K562 (cell line): ENCODE data around the gene ZBTB2. TPM values are rescaled to one million over a fixed set of nuclear protein-coding genes. Genes with fewer than 3 reads are reported as not detected.

Experiments
- ARID1B ChIP-seq: fragments of 450-650 bp; IDR thresholded peaks from 2 replicates; pipeline ENCODE4 v1.6.1; 2016; ENCODE audit warnings: antibody characterized with exemption, mild to moderate bottlenecking, inconsistent platforms
- CREB1 ChIP-seq, 2 experiments: sonication (generic) in 1 of 2; formaldehyde crosslinking in 1 of 2; IDR thresholded peaks; 2 replicates each; pipeline versions ENCODE4 v1.6.1 to v1.8.0; 2012 to 2022; ENCODE audit warnings: inconsistent platforms in 1 of 2, mild to moderate bottlenecking in 1 of 2, missing genetic modification reagents in 1 of 2, moderate library complexity in 1 of 2
- HMGN3 ChIP-seq: IDR thresholded peaks from 2 replicates; pipeline ENCODE4 v1.6.1; 2011; ENCODE audit warnings: borderline replicate concordance, low read depth, mild to moderate bottlenecking, mixed read lengths, low read length; ENCODE audit not compliant: insufficient read length; ENCODE audit errors: extremely low read depth
- JUNB ChIP-seq: fragments of 450-650 bp; formaldehyde crosslinking; conservative IDR thresholded peaks from 2 replicates; pipeline ENCODE4 v1.4.0; 2020; ENCODE audit warnings: mild to moderate bottlenecking
- KDM2B ChIP-seq: fragments of 250-450 bp; sonication (Bioruptor Pico); IDR thresholded peaks from 2 replicates; pipeline ENCODE4 v1.8.0; 2021; ENCODE audit warnings: mild to moderate bottlenecking, moderate library complexity
- MYC ChIP-seq, 2 experiments: fragments of 250-450 bp in 1 of 2; sonication (Bioruptor Pico) in 1 of 2; IDR thresholded peaks; 2 replicates each; pipeline versions ENCODE4 v1.5.1 to v1.6.1; 2012 to 2021; ENCODE audit warnings: low read depth in 2 of 2, borderline replicate concordance in 1 of 2, improper control_type of control experiment in 1 of 2, low read length in 1 of 2, mild to moderate bottlenecking in 1 of 2, moderate library complexity in 1 of 2
- NELFE ChIP-seq: IDR thresholded peaks from 2 replicates; pipeline ENCODE4 v1.6.1; 2011; ENCODE audit warnings: mild to moderate bottlenecking; ENCODE audit not compliant: insufficient read depth, insufficient read length
- POLR3A ChIP-seq: IDR thresholded peaks from 2 replicates; pipeline ENCODE4 v1.6.1; 2011; ENCODE audit warnings: borderline replicate concordance, mild to moderate bottlenecking, moderate library complexity; ENCODE audit not compliant: insufficient read length, insufficient read depth; ENCODE audit errors: extremely low read depth
- SNRNP70 ChIP-seq: fragments of 200-400 bp; formaldehyde crosslinking; optimal IDR thresholded peaks from 2 replicates; pipeline ENCODE3; 2017; ENCODE audit warnings: low read depth, low read length
- SREBF1 ChIP-seq: fragments of 150-350 bp; IDR thresholded peaks from 2 replicates; pipeline ENCODE4 v1.6.1; 2014; ENCODE audit warnings: antibody characterized with exemption, low read depth, low read length, borderline replicate concordance
- SRSF7 ChIP-seq: fragments of 200-400 bp; formaldehyde crosslinking; optimal IDR thresholded peaks from 2 replicates; pipeline ENCODE3; 2017; ENCODE audit warnings: mild to moderate bottlenecking, low read depth, low read length
- STAT5B ChIP-seq: fragments of 250-450 bp; sonication (Bioruptor Pico); IDR thresholded peaks from 2 replicates; pipeline ENCODE4 v1.8.0; 2021; ENCODE audit warnings: mild to moderate bottlenecking, inconsistent platforms
- ZNF12 ChIP-seq: sonication (generic); formaldehyde crosslinking; IDR thresholded peaks from 2 replicates; pipeline ENCODE4 v1.4.0; 2020; ENCODE audit warnings: mild to moderate bottlenecking, missing genetic modification reagents
- ZNF124 ChIP-seq: sonication (generic); formaldehyde crosslinking; IDR thresholded peaks from 2 replicates; pipeline ENCODE4 v1.8.1; 2022; ENCODE audit warnings: missing genetic modification reagents
- ZNF165 ChIP-seq: fragments of 250-450 bp; sonication (Bioruptor Pico); IDR thresholded peaks from 2 replicates; pipeline ENCODE4 v1.4.0; 2020; ENCODE audit warnings: borderline replicate concordance
- ZNF408 ChIP-seq: fragments of 250-450 bp; sonication (Bioruptor Pico); IDR thresholded peaks from 2 replicates; pipeline ENCODE4 v1.4.0; 2020; ENCODE audit warnings: low read depth, mild to moderate bottlenecking, moderate library complexity
- ZNF507 ChIP-seq: conservative IDR thresholded peaks from 2 replicates; pipeline ENCODE4 v1.6.1; 2017; ENCODE audit warnings: missing genetic modification characterization, missing compliant biosample characterization
- ZNF77 ChIP-seq: fragments of 250-450 bp; sonication (Bioruptor Pico); IDR thresholded peaks from 2 replicates; pipeline ENCODE4 v1.5.0; 2020
- ZZZ3 ChIP-seq: fragments of 450-650 bp; IDR thresholded peaks from 2 replicates; pipeline ENCODE4 v1.6.1; 2016; ENCODE audit warnings: antibody characterized with exemption, mild to moderate bottlenecking, moderate library complexity
- polyA plus RNA-seq, 8 experiments: library from polyadenylated mRNA; depleted of rRNA in 4 of 8; stranded (reverse) in 5 of 8; unstranded in 3 of 8; fragments of >200 nt; fragmentation: Nextera tagmentation in 2 of 8; fragmentation: Illumina TruSeq in 1 of 8; extraction: Ambion mirVana in 2 of 8; extraction: Trizol in 1 of 8; gene quantifications; 2 replicates each; pipeline versions ENCODE4 v1.2.1 to v1.2.3, GENCODE V29; 2011 to 2014; ENCODE audit warnings: inconsistent platforms in 1 of 8, missing spikeins in 1 of 8
- total RNA-seq, 7 experiments: library from RNA; depleted of rRNA in 6 of 7; stranded (reverse); fragments of >200 nt in 6 of 7; fragmentation: Illumina TruSeq in 2 of 7; extraction: Trizol in 2 of 7; gene quantifications; 2 replicates each; pipeline versions ENCODE4 v1.2.1 to v1.2.3, GENCODE V29; 2011 to 2021; ENCODE audit warnings: low replicate concordance in 1 of 7
- TF ChIP-seq, protein P1 (sequence below): fragments of 250-450 bp; sonication (Bioruptor Pico); IDR thresholded peaks from 2 replicates; pipeline ENCODE4 v1.8.0; 2022; ENCODE audit warnings: moderate library complexity, mild to moderate bottlenecking, inconsistent platforms
- TF ChIP-seq, protein P2 (sequence below): fragments of 250-450 bp; sonication (Bioruptor Pico); IDR thresholded peaks from 2 replicates; pipeline ENCODE4 v1.5.0; 2021; ENCODE audit warnings: mild to moderate bottlenecking, moderate library complexity
- TF ChIP-seq, protein P3 (sequence below): fragments of 250-450 bp; sonication (Bioruptor Pico); IDR thresholded peaks from 2 replicates; pipeline ENCODE4 v1.5.0; 2020; ENCODE audit warnings: mild to moderate bottlenecking, borderline replicate concordance

The ZBTB2 gene
- total and polyA plus RNA-seq, 9 of the 15 experiments (the other 6 are each of a cell fraction or from before 2014, with no cell fraction given) = 5.1 to 26.2 (median 16.4) TPM

DNA sequence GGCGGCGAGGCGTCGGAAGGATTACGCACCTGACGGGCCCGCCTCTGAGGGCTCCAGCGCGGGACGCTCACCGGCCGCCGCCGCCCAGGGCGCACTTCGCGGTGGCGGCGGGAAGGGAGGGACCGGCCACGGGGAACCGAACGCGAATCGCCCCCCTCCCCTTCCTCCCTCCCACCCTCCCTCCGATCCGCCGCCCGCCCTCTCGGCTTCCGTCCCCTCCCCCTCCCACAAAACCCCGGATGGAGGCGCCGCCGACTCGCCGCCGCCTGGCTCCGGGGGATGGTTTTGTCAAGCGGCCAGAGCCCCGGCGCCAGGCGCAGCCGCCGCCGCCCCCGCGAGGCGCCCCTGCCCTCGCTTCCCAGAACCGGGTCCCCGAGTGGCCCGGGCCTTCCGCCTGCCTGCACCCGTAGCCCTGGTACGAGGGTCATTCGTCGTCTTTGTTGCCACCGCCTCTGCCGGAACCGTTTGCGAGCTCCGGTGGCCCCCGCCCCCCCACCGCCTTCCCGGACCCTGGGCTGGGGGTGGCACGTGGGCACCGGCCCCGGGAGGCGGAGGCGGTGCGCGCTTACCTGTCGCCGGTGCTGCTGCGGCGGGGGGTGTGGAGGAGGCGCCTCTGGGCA is 398 bp downstream of the ZBTB2 start (continued):
- TF ChIP-seq HMGN3 (peak; percentile 4), ZNF165 (no peak), JUNB (no peak), STAT5B (no peak), POLR3A (no peak), ZNF77 (CRISPR knock-in tag) (no peak), ZNF507 (tag) (no peak), ZNF12 (CRISPR knock-in tag) (no peak), CREB1 (IDR thresholded peaks at IDR 0.05) (no peak; the same call in 1 of the 2 replicates), CREB1 (CRISPR knock-in tag; IDR thresholded peaks at IDR 0.05) (no peak), SREBF1 (no peak), NELFE (no peak), ZNF124 (CRISPR knock-in tag) (no peak), MYC (IDR thresholded peaks at IDR 0.05; ENCODE audit: low read depth, low read length) (no peak), MYC (CRISPR knock-in tag; IDR thresholded peaks at IDR 0.05; ENCODE audit: borderline replicate concordance, low read depth) (no peak), SRSF7 (no peak), ZNF408 (no peak), ZZZ3 (no peak), ARID1B (no peak), KDM2B (CRISPR knock-in tag) (peak; percentile 83), SNRNP70 (no peak)
- TF ChIP-seq, protein P1, sequence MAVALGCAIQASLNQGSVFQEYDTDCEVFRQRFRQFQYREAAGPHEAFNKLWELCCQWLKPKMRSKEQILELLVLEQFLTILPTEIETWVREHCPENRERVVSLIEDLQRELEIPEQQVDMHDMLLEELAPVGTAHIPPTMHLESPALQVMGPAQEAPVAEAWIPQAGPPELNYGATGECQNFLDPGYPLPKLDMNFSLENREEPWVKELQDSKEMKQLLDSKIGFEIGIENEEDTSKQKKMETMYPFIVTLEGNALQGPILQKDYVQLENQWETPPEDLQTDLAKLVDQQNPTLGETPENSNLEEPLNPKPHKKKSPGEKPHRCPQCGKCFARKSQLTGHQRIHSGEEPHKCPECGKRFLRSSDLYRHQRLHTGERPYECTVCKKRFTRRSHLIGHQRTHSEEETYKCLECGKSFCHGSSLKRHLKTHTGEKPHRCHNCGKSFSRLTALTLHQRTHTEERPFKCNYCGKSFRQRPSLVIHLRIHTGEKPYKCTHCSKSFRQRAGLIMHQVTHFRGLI = no peak
- TF ChIP-seq, protein P2, sequence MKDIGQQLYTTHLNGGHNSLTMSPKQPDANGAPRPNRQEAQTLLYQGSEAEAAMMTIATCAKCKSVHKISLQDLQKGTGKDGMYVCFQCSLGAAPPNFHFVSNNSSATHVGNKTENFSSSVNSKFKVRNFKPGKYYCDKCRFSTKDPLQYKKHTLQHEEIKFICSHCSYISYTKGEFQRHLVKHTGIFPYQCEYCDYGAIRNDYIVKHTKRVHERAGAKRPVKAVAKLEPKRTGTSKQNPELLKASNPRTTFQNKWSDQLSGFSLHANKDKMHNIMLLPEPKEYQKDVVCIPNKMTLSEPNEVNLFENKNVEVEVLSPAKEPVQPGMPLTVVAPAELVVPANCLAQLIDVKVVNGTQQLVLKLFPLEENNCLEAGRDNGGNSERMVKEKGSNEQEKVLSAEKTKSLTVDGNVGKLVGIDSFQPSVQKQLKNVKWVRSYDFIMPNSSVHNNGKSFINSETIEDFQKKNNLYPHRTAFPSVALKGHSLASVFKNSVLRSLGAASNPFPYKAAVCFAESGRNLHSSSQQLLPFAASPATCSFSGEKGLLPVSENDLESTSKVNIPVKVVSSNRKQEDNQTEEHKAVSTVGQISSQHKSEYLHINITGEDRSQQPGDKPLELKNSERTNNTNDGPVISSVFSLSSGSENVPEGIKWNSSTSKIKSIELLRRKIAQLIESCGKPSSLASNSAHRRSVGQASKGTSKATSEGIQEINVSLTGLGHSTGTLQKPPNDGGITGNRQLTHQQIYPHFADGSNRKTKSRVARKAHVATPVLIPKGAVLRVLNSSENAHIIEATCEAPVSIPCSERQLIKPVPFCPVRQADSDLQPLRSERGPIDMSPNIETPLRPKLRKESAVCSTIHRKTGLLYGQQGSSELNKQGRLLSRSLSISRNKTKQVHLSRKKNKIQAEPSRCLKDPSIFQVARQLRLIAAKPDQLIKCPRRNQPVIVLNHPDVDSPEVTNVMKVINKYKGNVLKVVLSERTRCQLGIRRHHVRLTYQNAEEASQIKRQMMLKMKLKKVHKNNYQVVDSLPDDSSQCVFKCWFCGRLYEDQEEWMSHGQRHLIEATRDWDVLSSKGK (CRISPR knock-in tag) = no peak
- TF ChIP-seq, protein P3, sequence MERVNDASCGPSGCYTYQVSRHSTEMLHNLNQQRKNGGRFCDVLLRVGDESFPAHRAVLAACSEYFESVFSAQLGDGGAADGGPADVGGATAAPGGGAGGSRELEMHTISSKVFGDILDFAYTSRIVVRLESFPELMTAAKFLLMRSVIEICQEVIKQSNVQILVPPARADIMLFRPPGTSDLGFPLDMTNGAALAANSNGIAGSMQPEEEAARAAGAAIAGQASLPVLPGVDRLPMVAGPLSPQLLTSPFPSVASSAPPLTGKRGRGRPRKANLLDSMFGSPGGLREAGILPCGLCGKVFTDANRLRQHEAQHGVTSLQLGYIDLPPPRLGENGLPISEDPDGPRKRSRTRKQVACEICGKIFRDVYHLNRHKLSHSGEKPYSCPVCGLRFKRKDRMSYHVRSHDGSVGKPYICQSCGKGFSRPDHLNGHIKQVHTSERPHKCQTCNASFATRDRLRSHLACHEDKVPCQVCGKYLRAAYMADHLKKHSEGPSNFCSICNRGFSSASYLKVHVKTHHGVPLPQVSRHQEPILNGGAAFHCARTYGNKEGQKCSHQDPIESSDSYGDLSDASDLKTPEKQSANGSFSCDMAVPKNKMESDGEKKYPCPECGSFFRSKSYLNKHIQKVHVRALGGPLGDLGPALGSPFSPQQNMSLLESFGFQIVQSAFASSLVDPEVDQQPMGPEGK (CRISPR knock-in tag) = no peak
